Stimulated activated CD4-positive, alpha-beta T cell treated with anti-CD3 and anti-CD28 coated beads, Interleukin-15, amount 100 ng/mL, for 48 hours (primary cell): ENCODE measurements around the gene MTLN.
"Not testable (repeated sequence)": the region's sequence is repeated elsewhere in the genome, so short reads cannot be mapped to it uniquely, and the experiment has no call there.

Source experiments
- DNase-seq, 2 donors: peaks; one replicate each; pipeline ENCODE4 v3.0.0-alpha.2; 2020; ENCODE audit warnings: low read depth in 2 of 2

The MTLN gene

GRCh38 chr2:110211938-110212858 lies at the start of gene MTLN:
MTLN (minus strand) TSS chr2:110212547; CDS start chr2:110212525, 22 bp downstream.
- DNase-seq: peak; percentile 19 to 57

GRCh38 chr2:110261910-110262309 lies 49.6 kb upstream of the MTLN start:
- DNase-seq: not testable (repeated sequence)

GRCh38 chr2:110248081-110248795 lies 35.9 kb upstream of the MTLN start:
- DNase-seq: not testable (repeated sequence)

- not testable (repeated sequence) for DNase-seq
Observed at GRCh38 chr2:110245488-110246435, 33.4 kb upstream of the MTLN start.

GRCh38 chr2:110243283-110243682 lies 30.9 kb upstream of the MTLN start:
- not testable (repeated sequence) for DNase-seq

GRCh38 chr2:110234514-110234913 lies 22.2 kb upstream of the MTLN start:
- DNase-seq: not testable (repeated sequence)

- DNase-seq: not testable (repeated sequence)
Observed at GRCh38 chr2:110229886-110230285, 17.5 kb upstream of the MTLN start.

GRCh38 chr2:110222626-110223025 lies 10.3 kb upstream of the MTLN start:
- not testable (repeated sequence) for DNase-seq

- DNase-seq: no peak
Observed at GRCh38 chr2:110221938-110222337, 9.6 kb upstream of the MTLN start.

GRCh38 chr2:110220190-110220564 lies 7.8 kb upstream of the MTLN start:
- DNase-seq: no peak

GRCh38 chr2:110219496-110220189 lies 7.3 kb upstream of the MTLN start:
- DNase-seq: no peak

GRCh38 chr2:110218889-110219288 lies 6.5 kb upstream of the MTLN start:
- not testable (repeated sequence) for DNase-seq

- DNase-seq: no peak
Observed at GRCh38 chr2:110216803-110217202, 4.5 kb upstream of the MTLN start.

GRCh38 chr2:110216199-110216598 lies 3.9 kb upstream of the MTLN start:
- DNase-seq: no peak

GRCh38 chr2:110215566-110216158 lies 3.3 kb upstream of the MTLN start:
- DNase-seq: no peak

- no peak for DNase-seq
Observed at GRCh38 chr2:110215091-110215490, 2.7 kb upstream of the MTLN start.

GRCh38 chr2:110213522-110213921 lies 1.2 kb upstream of the MTLN start:
- not testable (repeated sequence) for DNase-seq

- no peak for DNase-seq
Observed at GRCh38 chr2:110205660-110206455, 6.5 kb downstream of the MTLN start.
